Measurements from ENCODE around the gene GALR2.
"Not testable (repeated sequence)": the region's sequence is repeated elsewhere in the genome, so short reads cannot be mapped to it uniquely, and the experiment has no call there.

Gene GALR2

GRCh38 chr17:76050538-76051467 is 23.8 kb upstream of the GALR2 start:
- DNase-seq = no peak

DNA sequence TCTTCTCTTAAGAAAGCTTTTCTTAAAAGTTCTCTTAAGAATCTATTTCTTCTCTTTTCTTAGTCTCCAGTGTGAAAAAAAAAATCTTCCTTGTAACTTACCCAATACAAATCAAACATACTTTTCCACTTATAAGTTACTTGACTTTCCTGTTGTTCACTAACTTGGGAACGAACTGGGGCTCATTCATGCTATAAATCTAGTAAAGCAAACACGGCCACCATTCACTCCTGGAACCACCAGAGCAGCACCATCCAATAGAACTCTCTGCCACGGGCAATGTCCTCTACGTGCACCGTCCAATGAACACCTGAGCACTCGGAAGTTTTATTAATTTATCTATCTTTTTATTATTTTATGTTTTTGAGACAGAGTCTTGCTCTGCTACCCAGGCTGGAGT is 23.0 kb upstream of the GALR2 start:
- no peak for DNase-seq

DNA sequence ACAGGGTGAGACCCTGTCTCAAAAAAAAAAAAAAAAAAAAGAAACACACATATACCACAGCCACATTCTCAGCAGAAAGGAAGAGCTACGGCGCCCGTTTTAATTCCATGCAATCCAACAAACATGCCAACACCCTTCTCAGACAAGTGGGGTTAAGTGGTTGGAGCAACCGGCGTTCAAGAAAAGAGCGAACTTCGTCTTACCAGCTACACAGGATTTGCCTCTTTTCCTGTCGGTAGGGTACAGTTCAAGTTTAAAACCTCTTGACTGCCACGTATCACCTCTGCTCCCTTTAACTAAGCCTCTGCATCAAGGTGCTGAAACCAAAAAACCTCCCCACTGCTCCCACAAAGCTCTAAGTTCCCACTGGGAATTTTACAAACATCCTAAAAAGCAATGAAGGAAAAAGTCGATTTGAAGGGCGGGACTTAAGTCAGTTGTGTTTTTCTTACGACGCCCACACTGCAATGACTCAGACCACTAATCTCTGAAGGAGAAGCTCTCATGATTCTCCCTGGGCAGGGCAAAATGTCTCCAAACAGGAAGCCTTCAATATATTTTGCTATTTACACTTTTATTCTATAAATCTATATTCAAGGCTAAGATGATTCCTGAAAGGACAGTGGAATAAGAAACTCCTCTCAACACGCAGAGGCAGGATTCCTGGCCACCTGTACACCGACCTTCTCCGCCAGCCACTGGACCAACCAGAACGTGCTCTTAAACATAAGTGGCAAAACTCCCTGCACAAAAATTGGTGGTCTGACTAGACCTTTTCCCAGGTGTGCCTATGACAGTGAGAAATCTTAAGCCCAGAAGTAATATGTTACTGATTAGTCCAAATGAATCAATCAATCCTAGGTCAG is 21.1 kb upstream of the GALR2 start:
- DNase-seq = no peak

- no peak for DNase-seq
These were observed 20.5 kb upstream of the GALR2 start for GRCh38 chr17:76054112-76054476.

GRCh38 chr17:76056882-76057281 is 17.7 kb upstream of the GALR2 start:
- no peak for DNase-seq

- DNase-seq = not testable (repeated sequence)
These were observed 16.3 kb upstream of the GALR2 start for GRCh38 chr17:76058264-76058663.

- DNase-seq = no peak
These were observed 10.6 kb upstream of the GALR2 start for GRCh38 chr17:76063875-76064546.

GRCh38 chr17:76065775-76066174 is 8.8 kb upstream of the GALR2 start:
- no peak for DNase-seq

DNA sequence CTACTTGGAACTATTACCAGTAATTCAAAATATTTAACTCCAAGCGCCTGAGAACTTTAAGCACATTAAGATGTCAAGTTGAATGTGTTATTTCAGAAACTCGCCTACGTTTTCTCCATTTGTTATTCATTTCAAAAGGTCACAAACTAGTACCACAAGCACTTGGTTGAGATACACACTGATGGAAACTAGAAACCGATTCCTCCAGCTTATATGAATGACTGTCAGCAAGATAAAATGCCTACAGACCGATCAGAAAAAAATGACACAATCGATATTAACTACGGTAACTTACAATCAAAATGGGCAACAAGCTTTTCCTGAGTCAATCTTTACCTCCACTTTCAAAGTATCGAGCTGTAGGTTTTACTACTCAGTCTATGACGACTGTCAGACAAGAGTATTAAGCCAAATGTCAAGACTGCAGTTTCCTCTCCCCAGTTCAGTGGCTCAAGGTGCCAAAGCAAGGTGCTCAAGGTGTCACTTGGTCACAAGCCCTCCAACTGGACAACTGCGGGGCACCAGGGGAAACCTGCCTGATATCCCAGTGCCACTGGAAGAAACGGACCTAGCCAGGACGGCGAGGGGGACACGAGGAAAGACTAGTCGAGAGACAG is 2.9 kb upstream of the GALR2 start:
- no peak for DNase-seq

- DNase-seq = peak; percentile 92
These were observed 2.3 kb upstream of the GALR2 start, which contains the start of gene SRP68 for GRCh38 chr17:76072148-76072858. TSS of gene SRP68 (minus strand) at chr17:76072517. CDS start at chr17:76072491, 26 bp downstream.

DNA sequence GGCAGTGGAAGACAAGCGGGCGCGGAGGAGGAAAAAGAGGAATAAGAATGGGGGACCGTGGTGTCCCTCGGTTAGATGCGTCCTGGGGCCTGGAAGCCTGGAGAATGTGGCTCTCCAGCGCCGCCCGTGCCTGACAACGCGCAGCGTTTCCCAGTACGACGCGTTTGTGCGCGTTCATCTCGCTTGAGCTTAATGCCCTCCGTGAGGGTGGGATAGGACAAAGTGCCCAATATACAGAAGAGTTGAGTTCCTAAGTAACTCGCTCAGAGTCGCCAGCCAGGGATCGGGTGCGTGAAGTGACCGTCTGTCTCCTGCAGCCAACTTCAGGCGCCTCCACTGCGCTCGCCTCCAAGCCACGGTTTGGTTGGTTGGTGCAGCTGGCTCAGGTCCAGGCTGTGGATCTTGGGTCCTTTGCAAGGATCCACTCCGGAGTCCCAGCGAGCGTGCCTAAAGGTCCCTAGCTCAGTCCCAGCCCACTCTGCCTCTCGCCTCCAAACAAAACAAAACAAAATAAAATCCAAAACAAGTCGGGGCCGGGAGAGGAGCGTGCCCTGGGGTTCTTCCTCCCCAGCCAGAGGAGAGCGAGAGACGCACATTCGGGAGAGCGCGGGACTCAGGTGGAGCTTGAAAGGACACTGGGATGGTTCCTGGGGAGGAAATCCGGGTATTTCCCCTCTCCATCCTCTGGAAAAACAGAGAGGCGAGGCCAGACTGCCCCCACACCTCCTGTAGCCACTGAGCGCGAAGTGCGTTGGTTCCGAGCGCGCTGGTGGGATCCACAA is 974 bp downstream of the GALR2 start:
- DNase-seq = no peak

DNA sequence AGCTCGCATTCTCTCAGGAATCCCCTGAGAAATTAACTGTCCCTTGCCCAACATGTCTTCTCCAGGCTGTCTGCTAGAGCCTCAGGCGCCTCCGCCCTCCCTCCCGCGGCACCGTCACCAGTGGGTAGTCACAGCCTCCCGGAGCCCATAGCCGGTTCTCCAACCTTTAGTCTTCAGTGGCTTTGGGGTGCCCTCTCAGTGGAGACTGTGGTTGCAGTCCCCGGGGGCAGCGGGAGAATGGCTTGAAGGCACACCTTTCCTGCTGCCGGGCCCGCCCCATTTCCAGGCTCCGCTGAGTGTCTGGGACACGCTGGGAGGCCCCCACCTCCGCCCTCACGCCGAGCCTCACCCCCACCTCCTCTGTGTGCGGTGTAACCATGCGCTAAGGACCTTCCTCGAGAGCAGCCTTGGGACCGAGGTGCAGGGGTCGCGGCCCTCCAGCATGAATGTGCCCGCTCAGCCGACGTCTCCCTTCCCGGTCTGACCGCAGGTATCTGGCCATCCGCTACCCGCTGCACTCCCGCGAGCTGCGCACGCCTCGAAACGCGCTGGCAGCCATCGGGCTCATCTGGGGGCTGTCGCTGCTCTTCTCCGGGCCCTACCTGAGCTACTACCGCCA is 1.7 kb downstream of the GALR2 start:
- DNase-seq = no peak

GRCh38 chr17:76076765-76077583 is 2.4 kb downstream of the GALR2 start:
- DNase-seq = no peak

GRCh38 chr17:76077584-76078110 is 3.1 kb downstream of the GALR2 start:
- DNase-seq = no peak

DNA sequence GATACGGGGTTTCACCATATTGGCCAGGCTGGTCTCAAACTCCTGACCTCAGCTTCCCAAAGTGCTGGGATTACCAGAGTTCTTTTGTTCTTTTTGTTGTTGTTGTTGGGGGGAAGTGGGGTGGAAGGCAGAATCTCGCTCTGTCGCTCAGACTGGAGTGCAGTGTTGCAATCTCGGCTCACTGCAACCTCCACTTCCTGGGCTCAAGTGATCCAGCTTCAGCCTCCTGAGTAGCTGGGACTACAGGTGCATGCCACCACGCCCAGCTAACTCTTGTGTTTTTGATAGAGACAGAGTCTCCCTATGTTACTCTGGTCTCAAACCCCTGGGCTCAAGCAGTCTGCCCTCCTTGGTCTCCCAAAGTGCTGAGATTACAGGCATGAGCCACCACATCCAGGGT is 3.8 kb downstream of the GALR2 start:
- not testable (repeated sequence) for DNase-seq

- DNase-seq = no peak
These were observed 4.4 kb downstream of the GALR2 start, which contains the start of gene ZACN for GRCh38 chr17:76078860-76079534. TSS of gene ZACN (plus strand) at chr17:76079182. CDS start at chr17:76079265, 83 bp downstream.

DNA sequence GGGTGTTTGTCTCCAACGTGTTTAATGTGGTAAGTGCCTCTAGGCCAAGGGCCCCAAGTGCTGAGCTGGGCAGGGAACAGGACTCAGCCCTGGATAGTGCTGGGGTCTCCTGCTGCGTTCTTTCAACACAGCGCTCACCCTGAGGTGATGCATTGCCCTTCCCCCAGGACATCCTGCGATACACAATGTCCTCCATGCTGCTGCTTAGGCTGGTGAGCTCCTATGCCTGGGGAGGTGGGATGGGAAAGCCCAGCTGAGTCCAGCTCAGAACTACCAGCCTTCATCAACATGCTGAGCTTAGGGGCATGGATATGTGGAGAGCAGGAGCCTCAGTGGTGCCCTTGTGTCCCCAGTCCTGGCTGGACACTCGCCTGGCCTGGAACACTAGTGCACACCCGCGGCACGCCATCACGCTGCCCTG is 5.0 kb downstream of the GALR2 start:
- DNase-seq = no peak

DNA sequence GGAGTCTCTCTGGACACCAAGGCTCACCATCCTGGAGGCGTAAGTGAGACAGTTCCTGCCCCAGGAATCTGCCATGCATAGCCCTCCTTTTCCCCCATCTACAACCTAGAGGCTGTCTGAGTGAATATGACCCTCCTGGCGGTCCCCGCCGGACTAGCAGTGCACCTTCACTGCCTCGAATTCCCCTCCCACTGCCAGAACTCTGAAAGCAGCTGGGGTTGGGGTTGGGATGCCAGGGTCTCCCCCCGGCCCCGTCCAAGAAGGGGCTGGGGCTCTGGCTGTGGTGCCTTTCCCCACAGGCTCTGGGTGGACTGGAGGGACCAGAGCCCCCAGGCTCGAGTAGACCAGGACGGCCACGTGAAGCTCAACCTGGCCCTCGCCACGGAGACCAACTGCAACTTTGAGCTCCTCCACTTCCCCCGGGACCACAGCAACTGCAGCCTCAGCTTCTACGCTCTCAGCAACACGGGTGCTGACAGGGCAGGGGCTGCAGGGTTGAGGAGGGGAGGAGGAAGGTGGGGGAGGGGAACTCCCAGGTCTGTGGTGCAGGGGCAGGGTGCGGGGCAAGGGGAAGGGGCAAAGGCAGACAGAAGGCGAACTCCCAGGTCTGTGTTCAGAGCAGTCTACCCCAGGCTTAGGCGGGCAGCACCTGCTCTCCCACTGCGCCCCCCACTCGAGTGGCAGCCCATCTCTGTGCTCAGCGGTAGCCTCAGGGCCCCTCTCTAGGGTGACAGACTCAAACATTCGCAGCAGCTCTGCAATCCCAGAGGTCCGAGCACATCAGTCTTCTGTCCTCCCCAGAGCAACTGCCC is 5.6 kb downstream of the GALR2 start:
- DNase-seq = no peak

All from NK-92 treated with Interleukin-12 subunit alpha and Interleukin-12 subunit beta, amount 100 ng/mL, for 24 hours (cell line).